Loucy (cell line): ENCODE data around the gene CCDC167.

ENCODE experiments used
- EZH2phosphoT487 ChIP-seq: fragments of 200-600 bp; IDR thresholded peaks from 2 replicates; pipeline ENCODE4 v1.6.1; 2018; ENCODE audit warnings: antibody characterized with exemption, mild to moderate bottlenecking, moderate library complexity, borderline replicate concordance
- TF ChIP-seq, protein P1 (sequence below): fragments of 200-600 bp; sonication (generic); conservative IDR thresholded peaks from 2 replicates; pipeline ENCODE4 v1.5.1; 2014; ENCODE audit warnings: mild to moderate bottlenecking, antibody characterized with exemption, low read length

DNA sequence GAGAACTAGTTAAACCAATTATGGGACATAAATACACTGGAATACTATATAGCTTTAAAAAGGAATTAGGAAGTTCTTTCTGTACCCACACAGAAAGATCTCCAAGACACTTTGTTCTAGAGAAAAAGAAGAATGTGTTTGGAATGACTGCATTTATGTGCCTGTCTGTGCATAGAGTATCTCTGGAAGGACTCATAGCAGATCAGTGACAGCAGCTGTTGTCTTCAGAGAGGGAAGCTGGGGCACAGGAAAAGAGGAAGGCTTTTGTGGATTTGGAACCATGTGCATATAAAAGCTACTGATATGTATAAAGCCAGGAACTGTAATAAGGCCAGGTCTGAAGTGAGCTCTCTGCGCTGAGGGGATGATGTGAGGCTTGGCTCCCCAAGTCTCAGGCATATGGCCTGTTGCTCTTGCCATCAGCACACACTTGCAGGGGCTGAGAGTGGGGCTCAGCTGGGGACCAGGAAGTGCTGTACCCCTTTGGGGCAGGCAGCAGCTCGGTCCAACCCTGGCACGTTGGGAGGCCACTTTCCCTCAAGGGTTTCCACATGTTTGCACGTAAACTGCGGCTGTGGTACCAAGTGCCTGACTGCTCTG is 31.8 kb upstream of the CCDC167 start:
- TF ChIP-seq, protein P1, sequence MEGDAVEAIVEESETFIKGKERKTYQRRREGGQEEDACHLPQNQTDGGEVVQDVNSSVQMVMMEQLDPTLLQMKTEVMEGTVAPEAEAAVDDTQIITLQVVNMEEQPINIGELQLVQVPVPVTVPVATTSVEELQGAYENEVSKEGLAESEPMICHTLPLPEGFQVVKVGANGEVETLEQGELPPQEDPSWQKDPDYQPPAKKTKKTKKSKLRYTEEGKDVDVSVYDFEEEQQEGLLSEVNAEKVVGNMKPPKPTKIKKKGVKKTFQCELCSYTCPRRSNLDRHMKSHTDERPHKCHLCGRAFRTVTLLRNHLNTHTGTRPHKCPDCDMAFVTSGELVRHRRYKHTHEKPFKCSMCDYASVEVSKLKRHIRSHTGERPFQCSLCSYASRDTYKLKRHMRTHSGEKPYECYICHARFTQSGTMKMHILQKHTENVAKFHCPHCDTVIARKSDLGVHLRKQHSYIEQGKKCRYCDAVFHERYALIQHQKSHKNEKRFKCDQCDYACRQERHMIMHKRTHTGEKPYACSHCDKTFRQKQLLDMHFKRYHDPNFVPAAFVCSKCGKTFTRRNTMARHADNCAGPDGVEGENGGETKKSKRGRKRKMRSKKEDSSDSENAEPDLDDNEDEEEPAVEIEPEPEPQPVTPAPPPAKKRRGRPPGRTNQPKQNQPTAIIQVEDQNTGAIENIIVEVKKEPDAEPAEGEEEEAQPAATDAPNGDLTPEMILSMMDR: no peak
- TF ChIP-seq EZH2phosphoT487: no peak
